Measurements from ENCODE around the gene MRGPRD. TPM values are rescaled to one million over a fixed set of nuclear protein-coding genes. Genes with fewer than 3 reads are reported as not detected.

Gene MRGPRD
- total and polyA plus RNA-seq, 8 donors = 0.92 TPM; not detected in 7

GRCh38 chr11:69005183-69005630 is 24.4 kb upstream of the MRGPRD start:
- Histone ChIP-seq H3K9me3 (no peaks in the 10 kb centered on the region), H3K4me3 (no peak overlapping the region), H3K27ac (peak overlapping the region in 4 of 5 donors; percentile 65 to 94 (median 83)), H3K27me3 (peaks cover 0 to 11% (median 0%) of the 10 kb centered on the region in 3 donors), H3K36me3 (peaks cover 14 to 34% (median 27%) of the 10 kb centered on the region in 4 donors), H3K4me1 (peaks cover 30 to 99% (median 67%) of the 10 kb centered on the region in 4 donors)
- peak in 1 of 2 donors; percentile 2 for DNase-seq
- intact Hi-C loops (cut with DNase I; ENCODE audit: low total_unique reads) = no loop called here
- TF ChIP-seq POLR2AphosphoS5 (IDR thresholded peaks at IDR 0.05) = no peak
- no peak for TF ChIP-seq CTCF (IDR thresholded peaks at IDR 0.05)
- TF ChIP-seq POLR2A (IDR thresholded peaks at IDR 0.05) = no peak
- TF ChIP-seq EP300 (IDR thresholded peaks at IDR 0.05) = no peak
- 88 to 92% (median 91%) methylated on average over 27 of the region's 27 CpGs for WGBS, 5 donors

- Histone ChIP-seq H3K4me3 (no peak overlapping the region), H3K36me3 (peaks cover 14 to 34% (median 27%) of the 10 kb centered on the region in 4 donors), H3K27me3 (peaks cover 0 to 5% (median 0%) of the 10 kb centered on the region in 3 donors), H3K4me1 (peaks cover 24 to 99% (median 64%) of the 10 kb centered on the region in 4 donors), H3K9me3 (no peaks in the 10 kb centered on the region), H3K27ac (peak overlapping the region in 4 of 5 donors; percentile 65 to 94 (median 83))
- WGBS, 5 donors = 72 to 82% (median 82%) methylated on average over 8 to 13 of the region's 13 CpGs
- TF ChIP-seq CTCF (IDR thresholded peaks at IDR 0.05) (no peak), POLR2A (IDR thresholded peaks at IDR 0.05) (no peak), POLR2AphosphoS5 (IDR thresholded peaks at IDR 0.05) (no peak), EP300 (IDR thresholded peaks at IDR 0.05) (no peak)
- intact Hi-C loops (cut with DNase I; ENCODE audit: low total_unique reads) = no loop called here
- DNase-seq = peak in 1 of 2 donors; percentile 2
These were observed 23.8 kb upstream of the MRGPRD start for GRCh38 chr11:69004411-69005182.

DNA sequence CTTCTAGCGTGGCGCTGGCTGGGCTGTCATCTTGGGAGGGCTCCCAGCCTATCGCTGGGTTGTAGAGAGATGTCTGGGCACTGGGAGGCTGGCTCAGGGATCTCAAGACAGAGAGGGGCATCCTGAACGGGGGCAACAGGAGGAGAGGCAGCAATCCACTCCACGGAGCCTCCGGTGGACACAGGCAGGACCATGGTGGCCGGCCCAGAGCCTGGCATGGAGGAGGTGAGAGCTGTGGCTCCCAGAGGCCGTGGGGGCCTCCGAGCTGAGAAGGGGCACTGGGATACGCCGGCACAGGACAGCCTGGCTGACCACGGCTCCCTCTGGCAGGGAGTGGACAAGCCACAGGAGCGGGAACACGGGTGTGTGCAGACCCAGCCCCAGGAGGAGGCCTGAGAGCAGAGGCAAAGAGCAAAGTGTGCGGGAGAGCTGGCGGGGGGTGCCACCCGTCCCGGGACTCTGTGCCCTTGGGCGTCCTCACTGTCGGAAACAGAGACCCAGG is 23.1 kb upstream of the MRGPRD start:
- Histone ChIP-seq H3K27me3 (no peaks in the 10 kb centered on the region), H3K9me3 (no peaks in the 10 kb centered on the region), H3K4me1 (peaks cover 17 to 99% (median 58%) of the 10 kb centered on the region in 4 donors), H3K27ac (peak overlapping the region in 4 of 5 donors; percentile 65 to 94 (median 83)), H3K36me3 (peaks cover 14 to 34% (median 27%) of the 10 kb centered on the region in 4 donors), H3K4me3 (no peak overlapping the region)
- TF ChIP-seq CTCF (IDR thresholded peaks at IDR 0.05) (no peak), POLR2A (IDR thresholded peaks at IDR 0.05) (no peak), POLR2AphosphoS5 (IDR thresholded peaks at IDR 0.05) (no peak), EP300 (IDR thresholded peaks at IDR 0.05) (no peak)
- no peak for DNase-seq
- WGBS, 5 donors = 80 to 93% (median 85%) methylated on average over 16 to 20 of the region's 20 CpGs
- intact Hi-C loops (cut with DNase I; ENCODE audit: low total_unique reads) = no loop called here

GRCh38 chr11:69003301-69003865 is 22.6 kb upstream of the MRGPRD start:
- WGBS, 5 donors = 70 to 93% (median 89%) methylated on average over 4 to 9 of the region's 9 CpGs
- peak in 1 of 2 donors; percentile 2 for DNase-seq
- Histone ChIP-seq H3K4me1 (peaks cover 12 to 99% (median 60%) of the 10 kb centered on the region in 4 donors), H3K27me3 (no peaks in the 10 kb centered on the region), H3K9me3 (no peaks in the 10 kb centered on the region), H3K4me3 (no peak overlapping the region), H3K36me3 (peaks cover 14 to 34% (median 27%) of the 10 kb centered on the region in 4 donors), H3K27ac (peak overlapping the region in 4 of 5 donors; percentile 65 to 94 (median 83))
- intact Hi-C loops (cut with DNase I; ENCODE audit: low total_unique reads) = no loop called here
- TF ChIP-seq EP300 (IDR thresholded peaks at IDR 0.05) (no peak), CTCF (IDR thresholded peaks at IDR 0.05) (no peak), POLR2A (IDR thresholded peaks at IDR 0.05) (no peak), POLR2AphosphoS5 (IDR thresholded peaks at IDR 0.05) (no peak)

Data from stomach (tissue), 9 donors.